ENCODE data around the gene COL6A1.

DNA sequence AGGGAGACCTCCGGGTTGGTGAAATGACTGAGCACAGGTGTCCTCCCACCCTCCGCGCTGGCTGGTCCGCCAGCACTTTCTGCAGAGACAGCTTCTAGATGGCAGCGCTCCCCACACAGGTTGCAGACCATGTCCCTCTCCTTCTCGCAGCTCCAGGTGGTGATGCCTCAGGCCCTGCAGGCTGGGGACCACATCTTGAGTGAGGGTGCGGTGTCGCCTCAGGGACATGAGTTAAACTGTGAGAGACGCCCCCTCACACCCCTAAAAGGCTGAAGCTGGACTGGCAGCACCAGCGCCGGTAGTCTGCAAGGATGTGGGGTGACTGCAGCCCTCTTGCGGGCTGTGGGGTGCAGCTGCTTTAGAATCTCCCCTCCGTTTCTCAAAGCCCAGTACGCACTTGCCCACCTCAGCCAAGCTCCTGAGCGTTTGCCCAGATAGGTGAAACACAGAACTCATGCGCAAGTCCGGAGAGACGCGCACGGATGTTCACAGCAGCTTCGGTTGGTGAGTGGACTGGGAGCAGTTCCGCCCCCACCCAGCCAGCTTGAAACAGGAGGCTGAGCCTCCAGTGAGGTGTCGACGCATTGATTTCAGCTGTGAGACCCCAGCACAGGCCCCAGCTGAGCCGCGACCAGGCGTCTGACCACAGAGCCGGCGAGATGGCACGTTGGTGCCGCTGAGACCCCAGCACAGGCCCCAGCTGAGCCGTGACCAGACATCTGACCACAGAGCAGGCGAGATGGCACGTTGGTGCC, 28.6 kb downstream of the COL6A1 start:
- TF ChIP-seq POLR2A (IDR thresholded peaks at IDR 0.05; ENCODE audit: low read depth, low read length) (no peak), POLR2AphosphoS5 (IDR thresholded peaks at IDR 0.05; ENCODE audit: low read depth, low read length) (no peak)
